ENCODE results near the gene ZBED4.

DNA sequence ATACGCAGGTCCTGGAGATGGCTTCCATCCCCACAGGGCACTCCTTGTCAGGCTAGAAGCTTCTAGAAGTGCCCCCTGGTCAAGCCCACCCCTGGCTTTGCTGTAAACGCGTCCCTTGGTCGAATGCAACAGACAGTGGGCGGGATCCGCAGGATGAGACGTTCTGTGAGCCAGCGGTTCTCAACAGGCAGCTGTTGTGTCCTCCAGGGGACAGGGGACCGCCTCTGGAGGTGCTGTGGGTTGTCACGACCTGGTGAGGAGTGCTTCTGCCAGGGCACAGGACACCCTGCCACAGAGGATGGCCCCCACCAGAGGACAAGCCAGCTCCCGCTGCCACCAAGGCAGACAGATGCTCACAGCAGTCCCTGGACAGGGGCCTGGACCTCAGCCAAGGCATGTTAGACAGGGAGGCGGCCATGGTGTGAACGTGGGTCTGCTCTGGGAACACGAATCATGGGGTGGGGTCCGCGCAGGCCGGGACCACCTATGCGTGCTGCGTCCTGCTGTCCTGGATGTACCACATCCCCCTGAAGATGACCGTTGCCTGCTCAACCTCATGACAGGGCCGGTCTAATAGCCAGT is 76.4 kb downstream of the ZBED4 start:
- no peak for TF ChIP-seq POLR2A (IDR thresholded peaks at IDR 0.05; ENCODE audit: low read depth, low read length)
- TF ChIP-seq POLR2AphosphoS5 (IDR thresholded peaks at IDR 0.05; ENCODE audit: low read depth, low read length), result no peak
- TF ChIP-seq TAF1 (IDR thresholded peaks at IDR 0.05; ENCODE audit: borderline replicate concordance, low read depth, low read length), result no peak
